ENCODE measurements around the gene TENT5C. TPM values are rescaled to one million over a fixed set of nuclear protein-coding genes. Genes with fewer than 3 reads are reported as not detected.
A peak's percentile ranks its signal among the peaks of the same experiment; 100 is the strongest.

TENT5C gene
- total and polyA plus RNA-seq, 2 of the 8 experiments (the other 6 are each of a cell fraction or from before 2014, with no cell fraction given): 0.38 to 0.99 TPM

DNA sequence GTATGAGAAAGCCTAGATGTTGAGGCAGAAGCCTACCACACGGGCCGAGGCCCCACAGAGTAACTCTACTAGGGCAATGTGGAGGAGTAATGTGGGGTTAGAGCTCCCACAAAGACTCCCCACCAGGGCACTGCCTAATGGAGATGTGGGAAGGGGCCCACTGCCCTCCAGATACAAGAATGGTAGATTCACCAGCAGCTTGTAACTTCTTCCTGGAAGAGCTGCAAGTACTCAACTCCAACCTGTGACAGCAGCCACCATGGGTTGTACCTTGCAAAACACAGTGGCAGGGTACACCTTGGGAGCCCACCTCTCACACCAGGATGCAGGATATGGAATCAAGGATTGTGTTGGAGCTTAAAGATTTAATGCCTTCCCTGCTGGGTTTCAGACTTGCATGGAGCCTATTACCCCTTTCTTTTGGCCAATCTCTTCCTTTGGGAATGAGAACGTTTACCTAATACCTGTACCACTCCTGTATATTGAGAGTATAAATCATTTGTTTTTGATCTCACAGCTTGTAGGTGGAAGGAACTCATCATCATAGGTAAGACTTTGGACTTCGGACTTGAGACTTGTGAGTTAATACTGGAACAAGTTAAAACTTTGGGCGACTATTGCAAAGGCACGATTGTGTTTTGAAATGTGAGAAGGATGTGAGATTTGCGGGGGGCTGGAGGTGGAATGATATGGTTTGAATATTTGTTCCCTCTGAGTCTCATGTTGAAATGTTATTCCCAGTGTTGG lies 57.5 kb downstream of the TENT5C start:
- Histone ChIP-seq H4K5ac (ENCODE audit: insufficient read length, low read depth, low read length) (no peak overlapping the region), H2BK120ac (replicated peaks; ENCODE audit: low read depth, low read length) (no peak overlapping the region), H3K56ac (replicated peaks; ENCODE audit: insufficient read length, low read depth, low read length) (no peak overlapping the region), H3K9ac (replicated peaks in 1 of 4; ENCODE audit: extremely low read depth in 1 of 4, low read depth in 3 of 4, low read length in 3 of 4) (no peak overlapping the region), H3K4me2 (ENCODE audit: insufficient read depth in 1 of 2, low read depth in 2 of 2, low read length in 2 of 2) (no peak overlapping the region), H3K9me3 (ENCODE audit: insufficient read depth in 2 of 2, low read depth in 1 of 2, low read length in 1 of 2) (peaks cover 2 to 3% of the 10 kb centered on the region in 2 experiments; a peak in 2 of 4 replicates), H2BK15ac (ENCODE audit: low read length) (no peak overlapping the region), H2BK5ac (ENCODE audit: low read depth, low read length) (peak overlapping the region; percentile 69; the same call in 1 of the 2 replicates), H3K4me3 (ENCODE audit: extremely low read depth in 1 of 4, insufficient read depth in 2 of 4, low read depth in 3 of 4, low read length in 4 of 4) (no peak overlapping the region), H2AK5ac (ENCODE audit: low read depth, low read length) (peak overlapping the region; percentile 65; the same call in 1 of the 2 replicates), H3K23ac (ENCODE audit: insufficient read length) (no peak overlapping the region), H3K36me3 (ENCODE audit: control insufficient read depth in 2 of 4, insufficient read depth in 4 of 4, low read length in 3 of 4) (no peaks in the 10 kb centered on the region), H4K20me1 (replicated peaks in 1 of 2; ENCODE audit: control insufficient read depth in 1 of 2, insufficient read depth in 2 of 2, low read length in 2 of 2) (no peaks in the 10 kb centered on the region), H3K4ac (replicated peaks; ENCODE audit: insufficient read length, low read depth, low read length) (no peak overlapping the region), H3K23me2 (ENCODE audit: low read depth, low read length) (no peaks in the 10 kb centered on the region), H3K14ac (ENCODE audit: insufficient read length) (no peak overlapping the region), H3K4me1 (replicated peaks in 1 of 4; ENCODE audit: control insufficient read depth in 3 of 4, insufficient read depth in 4 of 4, low read length in 3 of 4) (no peaks in the 10 kb centered on the region), H3K27me3 (replicated peaks in 1 of 4; ENCODE audit: control insufficient read depth in 3 of 4, extremely low read depth in 1 of 4, insufficient read depth in 3 of 4, low read length in 3 of 4) (peaks cover 0 to 1% (median 0%) of the 10 kb centered on the region in 4 experiments; a peak in 1 of 7 replicates), H4K91ac (replicated peaks; ENCODE audit: insufficient read length, low read length) (no peak overlapping the region), H2AFZ (ENCODE audit: low read length) (no peak overlapping the region), H2BK12ac (ENCODE audit: low read depth, low read length) (0 out of 2 replicates have a peak overlapping the region, but pooled peaks have one; percentile 2), H3K79me1 (ENCODE audit: low read depth, low read length) (no peaks in the 10 kb centered on the region), H3K27ac (ENCODE audit: low read depth, low read length) (no peak overlapping the region), H3K18ac (ENCODE audit: extremely low read depth, low read length) (no peak overlapping the region), H2BK20ac (ENCODE audit: low read length) (no peak overlapping the region), H4K8ac (ENCODE audit: extremely low read depth, insufficient read depth, low read length) (no peak overlapping the region; the same call in 1 of the 2 replicates), H3K79me2 (ENCODE audit: control insufficient read depth in 1 of 2, insufficient read depth in 2 of 2, low read length in 2 of 2) (no peaks in the 10 kb centered on the region)
- FAIRE-seq (no peak), DNase-seq (ENCODE audit: low read depth in 1 of 2, low spot score in 2 of 2) (no peak)
- ChIA-PET CTCF (ENCODE audit: partially characterized antibody) (interaction anchor here (0.7 to 1.9 kb wide), 5 partner anchors 15 to 232 kb away, joined by 3 to 5 read pairs (median 3); no protein-coding TSS in a partner anchor), POLR2A (ENCODE audit: partially characterized antibody) (no interaction called here)
- WGBS, 2 experiments (ENCODE audit: extremely low coverage in 1 of 2, insufficient coverage in 1 of 2, insufficient read length in 1 of 2, insufficient replicate concordance in 2 of 2, low coverage in 1 of 2, low lambda C conversion rate in 2 of 2, missing lambda C conversion rate in 1 of 2): 90 to 93% methylated on average over 2 to 7 of the region's 7 CpGs
- TF ChIP-seq TAF7 (optimal IDR thresholded peaks at IDR 0.05; ENCODE audit: borderline replicate concordance, low read depth, low read length) (no peak), CHD2 (IDR thresholded peaks at IDR 0.05; ENCODE audit: low read length) (no peak), KDM1A (IDR thresholded peaks at IDR 0.05; ENCODE audit: borderline replicate concordance, low read length) (no peak), MAFK (IDR thresholded peaks at IDR 0.05; ENCODE audit: low read depth, low read length) (no peak)
